Common myeloid progenitor, CD34-positive (primary cell): Measurements from ENCODE around the gene USHBP1.

Source experiments
- CTCF ChIA-PET: fragments of 350-600 bp; sonication (Branson Sonifier 250); formaldehyde crosslinking; loops from one replicate; lab custom pipeline; 2021; ENCODE audit warnings: antibody characterized with exemption; lab: Charles Lee
- POLR2A ChIA-PET: fragments of 350-600 bp; sonication (Branson Sonifier 250); formaldehyde crosslinking; loops from one replicate; lab custom pipeline; 2021; ENCODE audit warnings: antibody characterized with exemption; lab: Charles Lee
- DNase-seq, 3 donors: peaks; one replicate each; pipeline versions ENCODE4 v3.0.0 to v3.0.0-alpha.2; 2013
- H3K27ac ChIP-seq, 2 experiments: 1 replicate in 1 of 2; 2 replicates in 1 of 2; pipeline ENCODE4 v1.7.0; 2013; ENCODE audit warnings: inconsistent platforms in 2 of 2, low read length in 2 of 2, mild to moderate bottlenecking in 2 of 2, low read depth in 1 of 2, moderate library complexity in 1 of 2; ENCODE audit not compliant: severe bottlenecking in 2 of 2, insufficient read depth in 1 of 2, poor library complexity in 1 of 2
- H3K27me3 ChIP-seq, 5 experiments: replicated peaks in 2 of 5; 1 replicate in 3 of 5; 2 replicates in 2 of 5; pipeline versions ENCODE4 v1.6.1 to v1.7.0; 2013; ENCODE audit warnings: low read length in 4 of 5, mild to moderate bottlenecking in 2 of 5, moderate library complexity in 2 of 5, inconsistent platforms in 1 of 5; ENCODE audit not compliant: insufficient read depth in 5 of 5, control insufficient read depth in 4 of 5
- H3K36me3 ChIP-seq, 4 experiments: 1 replicate in 2 of 4; 2 replicates in 2 of 4; pipeline versions ENCODE4 v1.6.1 to v1.7.0; 2013; ENCODE audit warnings: low read length in 3 of 4, control low read depth in 1 of 4, mild to moderate bottlenecking in 1 of 4; ENCODE audit not compliant: control insufficient read depth in 4 of 4, insufficient read depth in 4 of 4
- H3K4me1 ChIP-seq, 4 experiments: 1 replicate in 3 of 4; 2 replicates in 1 of 4; pipeline versions ENCODE4 v1.6.1 to v1.7.1; 2013; ENCODE audit warnings: low read length in 3 of 4, mild to moderate bottlenecking in 3 of 4, control low read depth in 1 of 4, inconsistent platforms in 1 of 4, moderate library complexity in 1 of 4; ENCODE audit not compliant: control insufficient read depth in 4 of 4, insufficient read depth in 4 of 4; ENCODE audit errors: control extremely low read depth in 1 of 4
- H3K4me3 ChIP-seq, 7 experiments: 1 replicate in 4 of 7; 2 replicates in 3 of 7; pipeline versions ENCODE4 v1.5.1 to v1.7.0; 2013; ENCODE audit warnings: mild to moderate bottlenecking in 7 of 7, low read length in 6 of 7, moderate library complexity in 6 of 7, inconsistent platforms in 2 of 7, low read depth in 2 of 7, control low read depth in 1 of 7; ENCODE audit not compliant: insufficient read depth in 4 of 7, control insufficient read depth in 1 of 7; ENCODE audit errors: extremely low read depth in 1 of 7
- H3K9me3 ChIP-seq, 5 experiments: 1 replicate in 4 of 5; 2 replicates in 1 of 5; pipeline versions ENCODE4 v1.6.1 to v1.7.1; 2013; ENCODE audit warnings: low read length in 4 of 5, mild to moderate bottlenecking in 2 of 5, inconsistent platforms in 1 of 5, low read depth in 1 of 5, moderate library complexity in 1 of 5; ENCODE audit not compliant: control insufficient read depth in 4 of 5, insufficient read depth in 2 of 5; ENCODE audit errors: control extremely low read depth in 1 of 5
- WGBS: methylation state at CpG from one replicate; pipeline ENCODE4 v1.1.5; 2013; ENCODE audit not compliant: insufficient coverage; 5-methylcytosine and 5-hydroxymethylcytosine counted together

Gene USHBP1

DNA sequence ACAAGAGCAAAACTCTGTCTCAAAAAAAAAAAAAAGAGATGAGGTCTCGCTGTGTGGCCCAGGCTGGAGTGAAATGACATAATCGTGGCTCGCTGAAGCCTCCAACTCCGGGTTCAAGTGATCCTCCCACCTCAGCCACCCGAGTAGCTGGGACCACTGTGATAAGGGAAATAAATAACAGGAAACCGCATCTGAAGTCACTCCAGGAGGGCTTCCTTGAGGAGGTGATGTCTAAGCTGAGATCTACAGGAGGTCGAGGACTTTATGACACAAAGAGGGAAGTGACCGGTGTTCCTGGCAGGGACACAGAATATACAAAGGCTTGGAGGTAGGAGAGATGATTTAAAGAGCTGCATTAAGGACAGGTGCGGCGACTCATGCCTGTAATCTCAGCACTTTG is 9.9 kb downstream of the USHBP1 start:
- Histone ChIP-seq H3K27me3 (no peaks in the 10 kb centered on the region), H3K4me3 (no peak overlapping the region), H3K27ac (no peak overlapping the region), H3K4me1 (no peaks in the 10 kb centered on the region), H3K9me3 (peaks cover 0 to 10% (median 8%) of the 10 kb centered on the region in 5 experiments), H3K36me3 (no peaks in the 10 kb centered on the region)
- POLR2A ChIA-PET, result no interaction called here
- 85% methylated on average over 8 of the region's 10 CpGs for whole genome bisulfite sequencing
- no peak for DNase-seq
- CTCF ChIA-PET, result interaction anchor here (0.8 to 14.3 kb wide), 2 partner anchors 8 to 31 kb away, joined by 3 to 183 read pairs; partner anchors contain the start of gene ANKLE1

DNA sequence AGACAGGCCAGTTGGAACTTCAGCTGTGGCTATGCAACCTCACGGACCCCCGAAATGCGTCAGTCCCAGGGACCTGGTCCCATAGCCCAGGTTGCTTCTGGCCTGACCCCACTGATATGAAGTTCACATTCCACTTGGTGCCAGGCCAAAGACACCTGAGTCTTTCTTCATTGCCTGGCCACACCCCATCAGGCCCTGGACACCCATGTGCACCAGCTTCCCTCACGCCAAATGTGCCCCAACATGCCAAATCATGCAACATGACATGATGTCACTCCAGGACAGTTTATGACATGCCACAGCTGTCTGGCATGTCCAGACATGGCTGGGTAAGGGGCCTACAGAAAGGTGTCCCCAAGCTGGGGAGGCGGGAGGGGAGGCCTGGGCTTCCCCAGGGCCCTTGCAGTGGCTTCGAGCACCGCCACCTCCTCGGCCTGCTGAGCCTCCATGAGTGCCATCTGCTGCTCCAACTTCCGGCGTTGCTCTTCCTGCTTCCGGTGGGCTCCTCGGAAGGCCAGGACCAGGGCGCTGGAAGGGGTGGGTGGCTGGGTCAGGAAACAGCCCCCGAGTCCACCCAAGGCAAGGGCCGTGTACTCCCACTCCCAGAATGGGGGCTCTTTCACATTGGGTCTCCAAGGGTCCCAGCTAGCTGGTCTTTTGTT is 14.5 kb downstream of the USHBP1 start:
- Histone ChIP-seq H3K27me3 (no peaks in the 10 kb centered on the region), H3K4me3 (no peak overlapping the region), H3K36me3 (no peaks in the 10 kb centered on the region), H3K4me1 (peaks cover 0 to 13% (median 11%) of the 10 kb centered on the region in 4 experiments), H3K27ac (no peak overlapping the region), H3K9me3 (no peaks in the 10 kb centered on the region)
- ChIA-PET POLR2A (interaction anchor here (0.5 to 0.6 kb wide), 2 partner anchors 12 to 772 kb away, joined by 3 read pairs; no protein-coding TSS in a partner anchor), CTCF (interaction anchor here (1.6 to 2.3 kb wide), 3 partner anchors 8 to 31 kb away, joined by 4 to 12 read pairs (median 4); partner anchors contain the start of gene ANKLE1)
- DNase-seq, result no peak
- WGBS, result 92% methylated on average over 13 of the region's 15 CpGs

DNA sequence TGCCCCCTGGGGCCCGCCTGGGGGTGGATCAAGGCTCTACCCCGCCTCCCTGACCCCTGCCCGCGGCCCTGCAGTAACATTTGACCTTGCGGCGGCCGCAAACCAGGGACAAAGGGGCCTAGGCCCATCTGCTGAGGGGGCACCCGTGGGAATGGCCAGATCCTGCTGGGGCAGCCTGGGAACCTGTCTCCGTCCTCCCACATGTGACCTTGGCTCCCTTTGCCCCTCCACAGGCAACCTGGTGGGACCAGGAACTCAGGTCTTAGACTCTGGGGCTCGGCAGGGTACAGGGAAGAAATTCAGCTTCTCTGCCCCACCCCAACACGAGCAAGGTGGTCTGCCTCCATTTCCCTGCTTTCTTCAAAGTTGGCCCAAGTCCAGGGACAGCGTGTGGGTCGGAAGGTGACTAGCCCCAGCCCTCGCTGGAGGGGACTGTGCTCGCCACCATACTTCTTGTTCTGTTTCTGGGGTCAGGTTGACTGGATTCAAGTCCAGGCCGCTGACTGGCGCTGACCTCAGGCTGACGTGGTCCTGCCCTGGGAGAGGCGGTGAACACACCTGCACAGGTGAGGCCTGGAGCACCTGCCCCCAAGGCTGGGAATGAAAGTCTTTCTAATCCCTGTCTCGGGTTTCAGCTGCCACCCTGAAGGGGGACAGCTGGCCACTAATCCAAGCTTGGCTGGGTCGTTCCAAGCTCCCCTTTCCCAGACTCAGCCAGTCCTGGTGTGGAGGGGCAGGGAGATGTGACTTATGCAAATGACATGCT is 16.4 kb downstream of the USHBP1 start:
- Histone ChIP-seq H3K9me3 (no peaks in the 10 kb centered on the region), H3K27ac (no peak overlapping the region), H3K4me3 (no peak overlapping the region), H3K36me3 (no peaks in the 10 kb centered on the region), H3K27me3 (no peaks in the 10 kb centered on the region), H3K4me1 (peaks cover 0 to 25% (median 24%) of the 10 kb centered on the region in 4 experiments)
- DNase-seq, result no peak
- POLR2A ChIA-PET, result no interaction called here
- CTCF ChIA-PET, result interaction anchor here (1.0 to 2.3 kb wide), 4 partner anchors 10 to 33 kb away, joined by 3 to 12 read pairs (median 4); partner anchors contain the start of gene ANKLE1
- 94% methylated on average over 20 of the region's 21 CpGs for WGBS

DNA sequence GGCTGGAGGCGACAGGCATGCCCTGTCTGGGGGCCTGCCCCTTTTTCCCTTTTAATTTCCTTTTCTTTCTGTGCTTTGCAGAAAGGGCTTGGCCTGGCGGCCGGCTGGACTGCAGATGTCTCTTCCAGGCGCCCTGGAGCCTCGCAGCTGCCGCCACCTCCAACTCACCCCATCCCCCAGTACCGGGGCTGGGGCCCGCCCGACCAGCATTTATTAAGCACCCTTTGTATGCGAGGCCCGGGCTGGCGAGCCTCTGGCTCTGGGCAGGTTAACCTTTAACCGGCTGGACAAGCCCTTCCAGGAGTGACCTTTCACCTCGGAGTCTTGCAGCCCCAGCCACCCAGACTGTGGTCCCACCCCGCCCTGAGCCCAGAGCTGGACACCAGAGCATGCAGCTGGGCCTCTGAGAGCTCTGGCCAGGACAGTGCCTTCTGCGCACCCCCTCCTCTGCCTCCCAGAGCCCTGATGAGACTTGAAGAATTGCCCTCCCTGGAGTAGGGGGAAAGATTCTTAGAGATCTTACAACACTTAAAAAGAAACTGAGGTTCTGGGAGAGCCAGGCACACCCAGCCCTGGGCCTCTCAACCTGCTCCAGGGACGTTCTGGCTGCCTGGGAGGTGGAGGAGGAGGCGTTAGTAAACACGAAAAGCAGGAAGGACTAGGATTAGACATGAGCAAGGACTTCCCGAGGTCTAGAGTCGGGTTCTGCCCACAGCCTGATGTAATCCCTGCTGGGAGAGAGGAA is 17.7 kb downstream of the USHBP1 start:
- no peak for DNase-seq
- H3K27ac ChIP-seq, result peak overlapping the region in 1 of 2 experiments; percentile 70
- peaks cover 0 to 25% (median 24%) of the 10 kb centered on the region in 4 experiments for H3K4me1 ChIP-seq
- POLR2A ChIA-PET, result no interaction called here
- H3K9me3 ChIP-seq, result no peaks in the 10 kb centered on the region
- H3K4me3 ChIP-seq, result peak overlapping the region; percentile 40 to 79 (median 65)
- CTCF ChIA-PET, result interaction anchor here (1.3 kb wide), 1 partner anchor 8 kb away, joined by 3 read pairs; no protein-coding TSS in a partner anchor
- no peaks in the 10 kb centered on the region for H3K27me3 ChIP-seq
- H3K36me3 ChIP-seq, result no peaks in the 10 kb centered on the region
- WGBS, result 17% methylated on average over 13 of the region's 21 CpGs

DNA sequence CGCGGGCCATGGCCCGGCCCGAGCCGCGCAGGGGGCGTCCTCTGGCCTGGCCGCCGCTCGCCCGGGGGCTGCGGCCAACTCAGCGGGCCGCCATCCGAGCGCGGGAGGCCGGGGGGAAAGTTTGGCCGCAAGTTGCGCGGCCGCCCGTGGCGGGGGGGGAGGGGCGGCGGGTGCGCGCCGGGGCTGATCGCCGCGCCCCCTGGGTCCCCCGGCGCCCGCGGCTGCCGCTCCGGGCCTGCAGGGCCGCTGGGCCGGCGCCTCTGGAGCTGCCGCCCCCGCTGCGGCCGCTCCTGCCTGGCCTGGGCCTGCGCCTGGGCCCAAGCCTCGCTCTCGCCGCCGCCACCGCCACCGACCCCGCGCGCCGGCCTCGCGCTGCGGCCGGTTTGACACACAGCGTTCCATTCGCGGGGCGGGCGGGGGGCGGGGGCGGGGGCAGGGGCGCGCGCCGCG is 19.0 kb downstream of the USHBP1 start, which contains the start of gene NR2F6:
Gene NR2F6, minus strand, starts transcription at position 385 of the 450 bp plus-strand sequence. CDS start 699 bp downstream, outside the sequence.
- under 1% methylated on average over 47 of the region's 72 CpGs for WGBS
- DNase-seq, result no peak
- ChIA-PET POLR2A (no interaction called here), CTCF (no interaction called here)
- Histone ChIP-seq H3K27ac (peak within 1 kb of the TSS in 1 of 2 experiments; percentile 70), H3K36me3 (peaks cover 0 to under 1% (median 0%) of the 10 kb centered on the region in 4 experiments), H3K9me3 (no peaks in the 10 kb centered on the region), H3K4me1 (peaks cover 0 to 25% (median 24%) of the 10 kb centered on the region in 4 experiments), H3K27me3 (no peaks in the 10 kb centered on the region), H3K4me3 (peak within 1 kb of the TSS; percentile 50 to 79 (median 69))

DNA sequence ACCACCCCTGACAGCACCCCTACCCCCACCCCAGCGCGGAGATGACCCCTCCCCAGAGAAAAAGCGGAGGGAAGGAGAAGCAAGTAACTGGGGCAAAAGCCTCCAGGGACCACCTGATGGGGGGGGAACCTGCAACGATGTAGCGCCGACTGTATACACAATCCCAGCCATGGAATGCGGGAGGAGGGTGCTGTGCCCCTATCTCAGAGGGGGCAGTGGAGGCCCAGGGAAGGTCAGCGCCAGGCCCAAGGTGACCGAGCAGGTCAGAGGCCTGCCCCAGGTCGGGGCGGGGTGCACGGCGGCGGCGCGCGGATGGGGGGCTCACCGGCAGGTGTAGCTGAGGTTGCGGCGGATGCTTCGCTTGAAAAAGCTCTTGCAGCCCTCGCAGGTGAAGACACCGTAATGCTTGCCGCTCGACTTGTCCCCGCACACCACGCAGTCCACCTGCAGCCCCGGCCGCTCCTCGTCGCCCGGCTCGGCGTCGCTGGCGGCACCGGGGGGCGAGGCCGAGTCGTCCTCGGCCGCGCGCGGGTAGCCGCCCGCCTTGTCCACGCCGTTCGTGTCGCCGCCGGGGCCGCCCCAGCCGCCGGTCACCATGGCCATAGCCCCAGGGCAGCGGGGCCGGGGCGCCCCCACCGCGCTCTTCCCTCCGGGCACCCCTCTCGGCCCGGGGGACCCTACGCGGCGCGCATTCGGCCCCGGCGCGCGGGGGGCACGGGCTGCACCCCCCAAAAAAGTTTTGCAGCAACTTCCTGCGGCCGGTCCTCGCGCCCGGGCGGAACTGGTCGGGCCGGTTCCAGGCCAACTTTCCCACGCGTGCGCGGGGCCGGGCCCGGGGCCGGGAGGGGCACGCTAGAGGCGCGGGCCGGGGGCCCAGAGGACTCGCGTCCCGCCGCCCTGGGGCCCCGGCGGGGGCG is 19.7 kb downstream of the USHBP1 start:
- Histone ChIP-seq H3K27ac (no peak overlapping the region), H3K36me3 (peaks cover 0 to 7% (median 0%) of the 10 kb centered on the region in 4 experiments), H3K4me1 (peaks cover 0 to 25% (median 24%) of the 10 kb centered on the region in 4 experiments), H3K27me3 (no peaks in the 10 kb centered on the region), H3K9me3 (no peaks in the 10 kb centered on the region), H3K4me3 (peak overlapping the region; percentile 40 to 76 (median 69))
- peak in 1 of 3 donors; percentile 19 for DNase-seq
- ChIA-PET POLR2A (no interaction called here), CTCF (interaction anchor here (1.8 kb wide), 1 partner anchor 15 kb away, joined by 4 read pairs; no protein-coding TSS in a partner anchor)
- WGBS, result 1% methylated on average over 84 of the region's 100 CpGs
